H9 (cell line): ENCODE data around the gene CNIH2. TPM values are rescaled to one million over a fixed set of nuclear protein-coding genes. Genes with fewer than 3 reads are reported as not detected.

Source experiments
- DNase-seq: peaks from one replicate; pipeline ENCODE4 v3.0.0-alpha.2; 2017
- H2AFZ ChIP-seq: one replicate; pipeline ENCODE4 v1.6.1; 2013; ENCODE audit warnings: mild to moderate bottlenecking, low read length, control low read depth, moderate library complexity
- H2AK5ac ChIP-seq: 2 replicates; pipeline ENCODE4 v1.6.1; 2013; ENCODE audit warnings: low read length, control low read depth, mixed read lengths; ENCODE audit not compliant: insufficient read length
- H2BK120ac ChIP-seq: one replicate; pipeline ENCODE4 v1.6.1; 2013; ENCODE audit warnings: low read depth, mild to moderate bottlenecking, low read length, control low read depth, inconsistent platforms; ENCODE audit not compliant: poor library complexity, severe bottlenecking
- H2BK12ac ChIP-seq: 2 replicates; pipeline ENCODE4 v1.6.1; 2013; ENCODE audit warnings: low read length, control low read depth, mixed read lengths, low read depth; ENCODE audit not compliant: insufficient read length
- H2BK15ac ChIP-seq: 2 replicates; pipeline ENCODE4 v1.6.1; 2013; ENCODE audit warnings: low read depth, low read length, control low read depth
- H2BK20ac ChIP-seq: one replicate; pipeline ENCODE4 v1.6.1; 2013; ENCODE audit warnings: low read depth, mild to moderate bottlenecking, low read length, control low read depth, inconsistent platforms; ENCODE audit not compliant: poor library complexity, severe bottlenecking
- H2BK5ac ChIP-seq: 2 replicates; pipeline ENCODE4 v1.6.1; 2013; ENCODE audit warnings: low read length, control low read depth, mixed read lengths; ENCODE audit not compliant: insufficient read length
- H3K14ac ChIP-seq: 2 replicates; pipeline ENCODE4 v1.6.1; 2013; ENCODE audit warnings: low read length, control low read depth; ENCODE audit not compliant: insufficient read depth
- H3K18ac ChIP-seq: 2 replicates; pipeline ENCODE4 v1.6.1; 2013; ENCODE audit warnings: low read depth, mild to moderate bottlenecking, mixed read lengths, low read length, control low read depth; ENCODE audit not compliant: insufficient read length
- H3K23ac ChIP-seq: 2 replicates; pipeline ENCODE4 v1.6.1; 2013; ENCODE audit warnings: low read length, control low read depth, mixed read lengths, low read depth; ENCODE audit not compliant: insufficient read length
- H3K23me2 ChIP-seq: 2 replicates; pipeline ENCODE4 v1.6.1; 2013; ENCODE audit warnings: low read depth, mild to moderate bottlenecking, mixed read lengths, low read length, control low read depth; ENCODE audit not compliant: insufficient read length, poor library complexity, severe bottlenecking
- H3K27ac ChIP-seq: 2 replicates; pipeline ENCODE4 v1.5.1; 2013; ENCODE audit warnings: low read length, control low read depth, mixed read lengths, low read depth; ENCODE audit not compliant: insufficient read length
- H3K27me3 ChIP-seq: 2 replicates; pipeline ENCODE4 v1.6.1; 2013; ENCODE audit warnings: low read length, control low read depth, inconsistent platforms; ENCODE audit not compliant: insufficient read depth
- H3K4ac ChIP-seq: 2 replicates; pipeline ENCODE4 v1.6.1; 2013; ENCODE audit warnings: low read depth, mild to moderate bottlenecking, control low read depth, inconsistent platforms, low read length, moderate library complexity
- H3K4me1 ChIP-seq: 2 replicates; pipeline ENCODE4 v1.6.1; 2013; ENCODE audit warnings: low read length, control low read depth, inconsistent platforms; ENCODE audit not compliant: insufficient read depth
- H3K4me2 ChIP-seq: 2 replicates; pipeline ENCODE4 v1.6.1; 2013; ENCODE audit warnings: low read length, control low read depth, mixed read lengths; ENCODE audit not compliant: insufficient read length, insufficient read depth
- H3K56ac ChIP-seq: 2 replicates; pipeline ENCODE4 v1.6.1; 2013; ENCODE audit warnings: low read depth, mild to moderate bottlenecking, mixed read lengths, low read length, control low read depth; ENCODE audit not compliant: insufficient read length
- H3K79me1 ChIP-seq: 2 replicates; pipeline ENCODE4 v1.6.1; 2013; ENCODE audit warnings: low read depth, mild to moderate bottlenecking, moderate library complexity, low read length, control low read depth, inconsistent platforms; ENCODE audit not compliant: insufficient read depth, poor library complexity, severe bottlenecking
- H3K79me2 ChIP-seq: 2 replicates; pipeline ENCODE4 v1.6.1; 2013; ENCODE audit warnings: low read length, control low read depth, inconsistent platforms; ENCODE audit not compliant: insufficient read depth
- H3K9ac ChIP-seq: 2 replicates; pipeline ENCODE4 v1.6.1; 2013; ENCODE audit warnings: low read length, control low read depth, mixed read lengths; ENCODE audit not compliant: insufficient read length; ENCODE audit errors: extremely low read depth
- H3K9me3 ChIP-seq: one replicate; pipeline ENCODE4 v1.6.1; 2013; ENCODE audit warnings: low read depth, low read length, inconsistent platforms; ENCODE audit not compliant: control insufficient read depth
- H3T11ph ChIP-seq: one replicate; pipeline ENCODE4 v1.6.1; 2013; ENCODE audit warnings: mild to moderate bottlenecking, low read length, control low read depth, inconsistent platforms
- H4K20me1 ChIP-seq: one replicate; pipeline ENCODE4 v1.6.1; 2013; ENCODE audit not compliant: control insufficient read depth, insufficient read length, insufficient read depth
- H4K5ac ChIP-seq: 2 replicates; pipeline ENCODE4 v1.6.1; 2013; ENCODE audit warnings: low read depth, mild to moderate bottlenecking, mixed read lengths, low read length, control low read depth; ENCODE audit not compliant: insufficient read length
- H4K8ac ChIP-seq: replicated peaks from 2 replicates; pipeline ENCODE4 v1.6.1; 2013; ENCODE audit warnings: low read length, control low read depth, mixed read lengths, low read depth; ENCODE audit not compliant: insufficient read length
- H4K91ac ChIP-seq: 2 replicates; pipeline ENCODE4 v1.6.1; 2013; ENCODE audit warnings: low read depth, mild to moderate bottlenecking, moderate library complexity, mixed read lengths, low read length, control low read depth; ENCODE audit not compliant: insufficient read length
- H3K27ac Mint-ChIP-seq, 3 experiments: 2 replicates in 2 of 3; 3 replicates in 1 of 3; pipeline ENCODE4 v1.8.0; 2020 to 2021; ENCODE audit warnings: mixed read lengths in 3 of 3, mild to moderate bottlenecking in 1 of 3, moderate library complexity in 1 of 3
- H3K27me3 Mint-ChIP-seq: 2 replicates; pipeline ENCODE4 v1.8.0; 2021; ENCODE audit warnings: low read depth, mild to moderate bottlenecking, moderate library complexity, mixed read lengths
- H3K36me3 Mint-ChIP-seq, 3 experiments: 2 replicates in 2 of 3; 3 replicates in 1 of 3; pipeline ENCODE4 v1.8.0; 2020 to 2021; ENCODE audit warnings: low read depth in 3 of 3, mixed read lengths in 3 of 3; ENCODE audit not compliant: insufficient read depth in 1 of 3
- H3K4me1 Mint-ChIP-seq, 2 experiments: 2 replicates each; pipeline ENCODE4 v1.8.0; 2020; ENCODE audit warnings: mixed read lengths in 2 of 2
- H3K4me3 Mint-ChIP-seq, 2 experiments: 2 replicates in 1 of 2; 3 replicates in 1 of 2; pipeline ENCODE4 v1.8.0; 2020 to 2021; ENCODE audit warnings: mild to moderate bottlenecking in 2 of 2, mixed read lengths in 2 of 2, moderate library complexity in 1 of 2
- H3K9me3 Mint-ChIP-seq, 2 experiments: 2 replicates in 1 of 2; 3 replicates in 1 of 2; pipeline ENCODE4 v1.8.0; 2020; ENCODE audit warnings: mild to moderate bottlenecking in 2 of 2, mixed read lengths in 2 of 2, moderate library complexity in 1 of 2
- CTCF ChIP-seq: fragments of 200-600 bp; sonication (generic); conservative IDR thresholded peaks from 3 replicates; pipeline ENCODE4 v1.8.0; 2021; ENCODE audit warnings: antibody characterized with exemption, mild to moderate bottlenecking
- WGBS: extraction: QIAGEN DNeasy Blood & Tissue Kit; methylation state at CpG from one replicate; pipeline ENCODE4 v1.1.7; 2013; ENCODE audit warnings: missing lambda C conversion rate, low lambda C conversion rate, mixed read lengths; ENCODE audit not compliant: insufficient read length; ENCODE audit errors: extremely low coverage; 5-methylcytosine and 5-hydroxymethylcytosine counted together
- total RNA-seq: library from RNA; stranded (reverse); gene quantifications from 2 replicates; pipeline ENCODE4 v1.2.1, GENCODE V29; 2021

CNIH2 gene
- total RNA-seq, 1 experiment from 2014 or later, result 12.0 TPM

GRCh38 chr11:66294626-66295620, 16.9 kb downstream of the CNIH2 start:
- Histone ChIP-seq H3K56ac (no peak overlapping the region), H3T11ph (no peak overlapping the region), H3K4me1 (peaks cover 4% of the 10 kb centered on the region), H3K27ac (no peak overlapping the region), H2BK20ac (no peak overlapping the region), H2BK15ac (no peak overlapping the region), H2BK12ac (no peak overlapping the region), H3K23me2 (peaks cover 6% of the 10 kb centered on the region), H4K20me1 (no peaks in the 10 kb centered on the region), H3K9me3 (no peaks in the 10 kb centered on the region), H2AK5ac (no peak overlapping the region), H3K27me3 (peaks cover 8% of the 10 kb centered on the region; the same call in 1 of the 2 replicates), H2AFZ (no peak overlapping the region), H3K9ac (no peak overlapping the region), H4K8ac (no peak overlapping the region), H3K4me2 (no peak overlapping the region), H2BK5ac (no peak overlapping the region), H3K4ac (no peak overlapping the region), H3K18ac (no peak overlapping the region), H3K23ac (no peak overlapping the region), H2BK120ac (no peak overlapping the region), H4K91ac (no peak overlapping the region), H3K14ac (no peak overlapping the region), H3K79me2 (no peaks in the 10 kb centered on the region), H3K79me1 (no peaks in the 10 kb centered on the region), H4K5ac (no peak overlapping the region)
- no peak for TF ChIP-seq CTCF
- peaks cover 0 to 2% (median 0%) of the 10 kb centered on the region in 3 experiments; a peak in 2 of 7 replicates for H3K36me3 Mint-ChIP-seq
- H3K9me3 Mint-ChIP-seq, result no peaks in the 10 kb centered on the region
- H3K27ac Mint-ChIP-seq, result no peak overlapping the region
- DNase-seq, result no peak
- no peak overlapping the region for H3K4me3 Mint-ChIP-seq
- WGBS, result no CpG with 5 or more reads among the region's 123 CpGs
- H3K4me1 Mint-ChIP-seq, result peaks cover 20 to 28% of the 10 kb centered on the region in 2 experiments
- H3K27me3 Mint-ChIP-seq, result peaks cover 36% of the 10 kb centered on the region
